Measurements from ENCODE around the gene ABCG8. TPM values are rescaled to one million over a fixed set of nuclear protein-coding genes. Genes with fewer than 3 reads are reported as not detected.

The ABCG8 gene
- total and polyA plus RNA-seq, 2 donors (not counting 1 experiment from before 2014, with no cell fraction given), result not detected

DNA sequence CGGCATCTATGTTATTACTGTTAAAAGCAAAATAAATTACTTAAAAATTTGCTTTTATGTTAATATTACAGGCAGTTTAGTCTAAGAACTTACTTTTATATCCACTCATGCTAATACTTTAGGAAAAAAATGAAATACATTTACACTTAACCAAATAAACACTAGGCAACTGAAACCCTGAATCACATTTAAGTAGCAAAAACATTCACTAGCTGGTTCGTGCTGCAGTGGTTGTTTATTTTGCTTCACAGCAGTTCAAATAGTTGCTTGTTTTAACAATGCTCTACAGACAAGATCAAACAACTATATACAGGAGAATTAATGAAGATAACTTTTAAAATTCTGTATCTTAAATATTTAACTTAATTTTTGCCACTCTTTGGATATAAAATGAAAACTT, 60.8 kb downstream of the ABCG8 start:
- H3K36me3 ChIP-seq (replicated peaks in 1 of 2; ENCODE audit: control extremely low read depth in 1 of 2, control insufficient read depth in 1 of 2, extremely low read depth in 1 of 2, insufficient read depth in 2 of 2, low read length in 1 of 2), result peaks cover 16 to 46% of the 10 kb centered on the region in 2 experiments
- no peak overlapping the region for H3K27ac Mint-ChIP-seq

DNA sequence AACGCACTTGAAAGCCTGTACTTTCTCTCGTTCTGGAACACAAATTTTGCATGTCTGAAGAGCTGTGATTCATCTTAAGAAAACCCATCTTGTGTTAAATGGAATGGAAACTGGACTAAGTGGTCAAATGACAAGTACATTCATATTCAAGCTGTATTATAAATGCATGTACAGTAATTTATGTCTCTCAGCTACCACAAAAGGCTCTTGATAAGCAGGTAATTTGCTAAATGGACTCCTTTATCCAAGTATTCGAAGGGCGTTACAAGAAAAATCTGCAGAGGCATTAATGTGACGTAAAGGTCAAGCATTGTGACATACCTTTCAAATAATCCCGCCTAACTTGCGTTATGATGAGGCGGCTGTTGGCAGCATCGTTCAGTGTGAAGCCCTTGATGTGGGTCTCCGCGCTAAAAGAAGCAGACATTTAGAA, 66.6 kb downstream of the ABCG8 start:
- Histone ChIP-seq H4K20me1 (ENCODE audit: control insufficient read depth, insufficient read depth, low read length, poor library complexity, severe bottlenecking) (no peaks in the 10 kb centered on the region), H3K4me1 (ENCODE audit: control insufficient read depth in 2 of 2, insufficient read depth in 2 of 2, low read length in 2 of 2) (no peaks in the 10 kb centered on the region), H3K4me3 (ENCODE audit: control extremely low read depth in 1 of 5, extremely low read depth in 1 of 5, insufficient read depth in 1 of 5, low read depth in 2 of 5, low read length in 4 of 5) (no peak overlapping the region), H3K27me3 (replicated peaks in 1 of 4; ENCODE audit: control extremely low read depth in 1 of 4, control insufficient read depth in 3 of 4, insufficient read depth in 4 of 4, low read length in 3 of 4) (no peaks in the 10 kb centered on the region), H3K79me2 (ENCODE audit: control insufficient read depth, insufficient read depth, low read length) (no peaks in the 10 kb centered on the region), H3K9me3 (ENCODE audit: control extremely low read depth in 1 of 3, control insufficient read depth in 2 of 3, insufficient read depth in 1 of 3, low read length in 2 of 3) (no peaks in the 10 kb centered on the region), H2AFZ (ENCODE audit: insufficient read depth, low read depth, low read length, poor library complexity, severe bottlenecking) (no peak overlapping the region), H3K4me2 (replicated peaks; ENCODE audit: low read depth, low read length, poor library complexity, severe bottlenecking) (no peak overlapping the region), H3K36me3 (replicated peaks in 1 of 2; ENCODE audit: control extremely low read depth in 1 of 2, control insufficient read depth in 1 of 2, extremely low read depth in 1 of 2, insufficient read depth in 2 of 2, low read length in 1 of 2) (peaks cover 13 to 20% of the 10 kb centered on the region in 2 experiments), H3K9ac (ENCODE audit: low read length) (no peak overlapping the region), H3K27ac (ENCODE audit: low read length in 2 of 2) (no peak overlapping the region)
- no peaks in the 10 kb centered on the region for H3K9me3 Mint-ChIP-seq (ENCODE audit: insufficient read depth)
- H3K27me3 Mint-ChIP-seq, result no peaks in the 10 kb centered on the region
- DNase-seq (no peak), ATAC-seq (ENCODE audit: low read depth) (no peak)
- ChIA-PET POLR2A (no interaction called here), CTCF (no interaction called here)
- TF ChIP-seq, protein P1, sequence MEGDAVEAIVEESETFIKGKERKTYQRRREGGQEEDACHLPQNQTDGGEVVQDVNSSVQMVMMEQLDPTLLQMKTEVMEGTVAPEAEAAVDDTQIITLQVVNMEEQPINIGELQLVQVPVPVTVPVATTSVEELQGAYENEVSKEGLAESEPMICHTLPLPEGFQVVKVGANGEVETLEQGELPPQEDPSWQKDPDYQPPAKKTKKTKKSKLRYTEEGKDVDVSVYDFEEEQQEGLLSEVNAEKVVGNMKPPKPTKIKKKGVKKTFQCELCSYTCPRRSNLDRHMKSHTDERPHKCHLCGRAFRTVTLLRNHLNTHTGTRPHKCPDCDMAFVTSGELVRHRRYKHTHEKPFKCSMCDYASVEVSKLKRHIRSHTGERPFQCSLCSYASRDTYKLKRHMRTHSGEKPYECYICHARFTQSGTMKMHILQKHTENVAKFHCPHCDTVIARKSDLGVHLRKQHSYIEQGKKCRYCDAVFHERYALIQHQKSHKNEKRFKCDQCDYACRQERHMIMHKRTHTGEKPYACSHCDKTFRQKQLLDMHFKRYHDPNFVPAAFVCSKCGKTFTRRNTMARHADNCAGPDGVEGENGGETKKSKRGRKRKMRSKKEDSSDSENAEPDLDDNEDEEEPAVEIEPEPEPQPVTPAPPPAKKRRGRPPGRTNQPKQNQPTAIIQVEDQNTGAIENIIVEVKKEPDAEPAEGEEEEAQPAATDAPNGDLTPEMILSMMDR (IDR thresholded peaks at IDR 0.05), result no peak
- H3K4me3 Mint-ChIP-seq, result no peak overlapping the region
- H3K27ac Mint-ChIP-seq, result no peak overlapping the region
- no peaks in the 10 kb centered on the region for H3K4me1 Mint-ChIP-seq
- intact Hi-C loops (cut with micrococcal nuclease), result no loop called here
- 96% methylated on average over 7 of the region's 11 CpGs for WGBS (ENCODE audit: insufficient coverage)

More for the DNA sequence above, 60.8 kb downstream of the ABCG8 start:
- H3K4me3 Mint-ChIP-seq, result no peak overlapping the region
- intact Hi-C loops (cut with micrococcal nuclease), result no loop called here
- DNase-seq (no peak), ATAC-seq (ENCODE audit: low read depth) (no peak)
- POLR2A ChIA-PET, result no interaction called here
- Histone ChIP-seq H3K4me1 (ENCODE audit: control insufficient read depth in 2 of 2, insufficient read depth in 2 of 2, low read length in 2 of 2) (no peaks in the 10 kb centered on the region), H3K9ac (ENCODE audit: low read length) (no peak overlapping the region), H3K4me3 (ENCODE audit: control extremely low read depth in 1 of 5, extremely low read depth in 1 of 5, insufficient read depth in 1 of 5, low read depth in 2 of 5, low read length in 4 of 5) (no peak overlapping the region), H3K4me2 (replicated peaks; ENCODE audit: low read depth, low read length, poor library complexity, severe bottlenecking) (no peak overlapping the region), H3K27me3 (replicated peaks in 1 of 4; ENCODE audit: control extremely low read depth in 1 of 4, control insufficient read depth in 3 of 4, insufficient read depth in 4 of 4, low read length in 3 of 4) (no peaks in the 10 kb centered on the region), H3K79me2 (ENCODE audit: control insufficient read depth, insufficient read depth, low read length) (no peaks in the 10 kb centered on the region), H3K9me3 (ENCODE audit: control extremely low read depth in 1 of 3, control insufficient read depth in 2 of 3, insufficient read depth in 1 of 3, low read length in 2 of 3) (no peaks in the 10 kb centered on the region), H4K20me1 (ENCODE audit: control insufficient read depth, insufficient read depth, low read length, poor library complexity, severe bottlenecking) (no peaks in the 10 kb centered on the region), H2AFZ (ENCODE audit: insufficient read depth, low read depth, low read length, poor library complexity, severe bottlenecking) (no peak overlapping the region), H3K27ac (ENCODE audit: low read length in 2 of 2) (no peak overlapping the region)
- no peaks in the 10 kb centered on the region for H3K4me1 Mint-ChIP-seq
- CTCF ChIA-PET, result no interaction called here
- H3K27me3 Mint-ChIP-seq, result no peaks in the 10 kb centered on the region
- TF ChIP-seq, protein P1 (IDR thresholded peaks at IDR 0.05), result no peak
- no peak for TF ChIP-seq EZH2 (IDR thresholded peaks at IDR 0.05; ENCODE audit: borderline replicate concordance, insufficient read depth, low read depth, low read length, poor library complexity, severe bottlenecking)
- no peaks in the 10 kb centered on the region for H3K9me3 Mint-ChIP-seq (ENCODE audit: insufficient read depth)
- no CpG with 5 or more reads among the region's 2 CpGs for WGBS (ENCODE audit: insufficient coverage)

Measured in B cell (primary cell).